NB4 (cell line): ENCODE results near the gene APOO.

ENCODE experiments used
- POLR2A ChIP-seq: IDR thresholded peaks from 2 replicates; pipeline ENCODE4 v1.6.1; 2011; ENCODE audit warnings: mild to moderate bottlenecking; ENCODE audit not compliant: insufficient read length; ENCODE audit errors: extremely low read depth
- TF ChIP-seq, protein P1 (sequence below): IDR thresholded peaks from one replicate; pipeline ENCODE4 v1.5.1; 2012; ENCODE audit warnings: low read depth, low read length

DNA sequence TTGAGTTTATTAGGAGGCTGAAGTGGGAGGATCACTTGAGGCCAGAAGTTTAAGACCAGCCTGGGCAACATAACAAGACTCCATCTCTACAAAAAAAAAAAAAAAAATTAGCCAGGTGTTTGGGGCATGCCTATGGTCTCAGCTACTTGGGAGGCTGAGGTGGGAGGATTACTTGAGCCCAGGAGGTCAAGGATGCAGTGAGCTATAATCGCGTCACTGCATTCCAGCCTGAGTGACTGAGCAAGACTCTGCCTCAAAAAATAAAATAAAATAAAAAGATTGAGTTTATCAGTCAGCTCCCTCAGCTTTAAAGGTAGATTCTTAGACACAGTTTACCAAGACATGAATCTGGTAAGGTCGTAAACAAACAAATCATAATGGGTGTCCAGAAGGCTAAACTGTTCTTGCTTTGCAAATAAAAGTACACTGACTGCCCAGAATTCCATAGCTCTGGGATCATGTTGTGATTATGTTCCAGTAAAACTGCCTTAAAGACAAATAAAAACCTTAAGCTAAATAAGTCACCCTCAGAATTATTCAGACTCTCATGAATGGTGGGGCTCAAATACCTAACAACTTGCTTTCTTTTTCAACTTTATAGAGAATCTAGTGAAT is 18.7 kb downstream of the APOO start:
- no peak for TF ChIP-seq POLR2A
- TF ChIP-seq, protein P1, sequence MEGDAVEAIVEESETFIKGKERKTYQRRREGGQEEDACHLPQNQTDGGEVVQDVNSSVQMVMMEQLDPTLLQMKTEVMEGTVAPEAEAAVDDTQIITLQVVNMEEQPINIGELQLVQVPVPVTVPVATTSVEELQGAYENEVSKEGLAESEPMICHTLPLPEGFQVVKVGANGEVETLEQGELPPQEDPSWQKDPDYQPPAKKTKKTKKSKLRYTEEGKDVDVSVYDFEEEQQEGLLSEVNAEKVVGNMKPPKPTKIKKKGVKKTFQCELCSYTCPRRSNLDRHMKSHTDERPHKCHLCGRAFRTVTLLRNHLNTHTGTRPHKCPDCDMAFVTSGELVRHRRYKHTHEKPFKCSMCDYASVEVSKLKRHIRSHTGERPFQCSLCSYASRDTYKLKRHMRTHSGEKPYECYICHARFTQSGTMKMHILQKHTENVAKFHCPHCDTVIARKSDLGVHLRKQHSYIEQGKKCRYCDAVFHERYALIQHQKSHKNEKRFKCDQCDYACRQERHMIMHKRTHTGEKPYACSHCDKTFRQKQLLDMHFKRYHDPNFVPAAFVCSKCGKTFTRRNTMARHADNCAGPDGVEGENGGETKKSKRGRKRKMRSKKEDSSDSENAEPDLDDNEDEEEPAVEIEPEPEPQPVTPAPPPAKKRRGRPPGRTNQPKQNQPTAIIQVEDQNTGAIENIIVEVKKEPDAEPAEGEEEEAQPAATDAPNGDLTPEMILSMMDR = no peak
